Measurements from ENCODE around the gene NAA15. TPM values are rescaled to one million over a fixed set of nuclear protein-coding genes. Genes with fewer than 3 reads are reported as not detected.
"Not testable (repeated sequence)": the region's sequence is repeated elsewhere in the genome, so short reads cannot be mapped to it uniquely, and the experiment has no call there.

NAA15 gene
- total RNA-seq, 4 donors from 2014 or later: 30.0 to 42.3 (median 33.2) TPM

GRCh38 chr4:139458543-139458942 is 157.2 kb downstream of the NAA15 start:
- no peak for DNase-seq (ENCODE audit: low spot score in 2 of 2)
- no peak overlapping the region for H3K27ac ChIP-seq
- no peaks in the 10 kb centered on the region for H3K9me3 ChIP-seq
- H3K4me1 ChIP-seq: peaks cover 0 to 43% (median 15%) of the 10 kb centered on the region in 4 donors
- no peak overlapping the region for H3K4me3 ChIP-seq
- no peaks in the 10 kb centered on the region for H3K27me3 ChIP-seq
- no peak for TF ChIP-seq EP300 (IDR thresholded peaks at IDR 0.05)
- TF ChIP-seq POLR2A (IDR thresholded peaks at IDR 0.05): no peak
- TF ChIP-seq, protein P1, sequence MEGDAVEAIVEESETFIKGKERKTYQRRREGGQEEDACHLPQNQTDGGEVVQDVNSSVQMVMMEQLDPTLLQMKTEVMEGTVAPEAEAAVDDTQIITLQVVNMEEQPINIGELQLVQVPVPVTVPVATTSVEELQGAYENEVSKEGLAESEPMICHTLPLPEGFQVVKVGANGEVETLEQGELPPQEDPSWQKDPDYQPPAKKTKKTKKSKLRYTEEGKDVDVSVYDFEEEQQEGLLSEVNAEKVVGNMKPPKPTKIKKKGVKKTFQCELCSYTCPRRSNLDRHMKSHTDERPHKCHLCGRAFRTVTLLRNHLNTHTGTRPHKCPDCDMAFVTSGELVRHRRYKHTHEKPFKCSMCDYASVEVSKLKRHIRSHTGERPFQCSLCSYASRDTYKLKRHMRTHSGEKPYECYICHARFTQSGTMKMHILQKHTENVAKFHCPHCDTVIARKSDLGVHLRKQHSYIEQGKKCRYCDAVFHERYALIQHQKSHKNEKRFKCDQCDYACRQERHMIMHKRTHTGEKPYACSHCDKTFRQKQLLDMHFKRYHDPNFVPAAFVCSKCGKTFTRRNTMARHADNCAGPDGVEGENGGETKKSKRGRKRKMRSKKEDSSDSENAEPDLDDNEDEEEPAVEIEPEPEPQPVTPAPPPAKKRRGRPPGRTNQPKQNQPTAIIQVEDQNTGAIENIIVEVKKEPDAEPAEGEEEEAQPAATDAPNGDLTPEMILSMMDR (IDR thresholded peaks at IDR 0.05): no peak
- 88 to 95% methylated on average over 1 of the region's 1 CpG for WGBS, 2 donors
- H3K36me3 ChIP-seq: no peaks in the 10 kb centered on the region

DNA sequence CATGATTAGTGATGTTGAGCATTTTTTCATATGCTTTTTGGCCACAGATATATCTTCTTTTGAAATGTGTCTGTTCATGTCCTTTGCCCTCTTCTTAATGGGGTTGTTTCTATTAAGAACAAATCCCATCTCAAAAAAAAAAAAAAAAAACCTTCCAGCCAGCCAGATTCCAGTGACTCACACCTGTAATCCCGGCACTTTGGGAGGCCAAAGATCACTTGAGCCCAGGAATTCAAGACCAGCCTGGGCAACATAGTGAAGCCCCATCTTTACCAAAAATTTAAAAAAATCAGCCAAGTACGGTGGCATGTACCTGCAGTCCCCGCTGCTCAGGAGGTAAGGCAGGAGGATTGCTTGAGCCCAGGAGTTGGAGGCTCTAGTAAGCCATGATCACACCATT is 157.7 kb downstream of the NAA15 start:
- DNase-seq (ENCODE audit: low spot score in 2 of 2): no peak
- Histone ChIP-seq H3K4me1 (peaks cover 0 to 43% (median 15%) of the 10 kb centered on the region in 4 donors), H3K27ac (no peak overlapping the region), H3K4me3 (no peak overlapping the region), H3K27me3 (no peaks in the 10 kb centered on the region), H3K9me3 (no peaks in the 10 kb centered on the region), H3K36me3 (no peaks in the 10 kb centered on the region)
- no peak for TF ChIP-seq EP300 (IDR thresholded peaks at IDR 0.05)
- TF ChIP-seq, protein P1 (IDR thresholded peaks at IDR 0.05): no peak
- no peak for TF ChIP-seq POLR2A (IDR thresholded peaks at IDR 0.05)
- WGBS, 2 donors: 91 to 93% methylated on average over 3 of the region's 3 CpGs

GRCh38 chr4:139460565-139460964 is 159.3 kb downstream of the NAA15 start:
- H3K9me3 ChIP-seq: no peaks in the 10 kb centered on the region
- DNase-seq (ENCODE audit: low spot score in 2 of 2): no peak
- no peaks in the 10 kb centered on the region for H3K27me3 ChIP-seq
- H3K27ac ChIP-seq: no peak overlapping the region
- H3K36me3 ChIP-seq: no peaks in the 10 kb centered on the region
- H3K4me1 ChIP-seq: peaks cover 0 to 33% (median 13%) of the 10 kb centered on the region in 4 donors
- no peak for TF ChIP-seq EP300 (IDR thresholded peaks at IDR 0.05)
- TF ChIP-seq POLR2A (IDR thresholded peaks at IDR 0.05): no peak
- TF ChIP-seq, protein P1 (IDR thresholded peaks at IDR 0.05): no peak
- no peak overlapping the region for H3K4me3 ChIP-seq
- 89 to 93% methylated on average over 3 of the region's 3 CpGs for WGBS, 2 donors

DNA sequence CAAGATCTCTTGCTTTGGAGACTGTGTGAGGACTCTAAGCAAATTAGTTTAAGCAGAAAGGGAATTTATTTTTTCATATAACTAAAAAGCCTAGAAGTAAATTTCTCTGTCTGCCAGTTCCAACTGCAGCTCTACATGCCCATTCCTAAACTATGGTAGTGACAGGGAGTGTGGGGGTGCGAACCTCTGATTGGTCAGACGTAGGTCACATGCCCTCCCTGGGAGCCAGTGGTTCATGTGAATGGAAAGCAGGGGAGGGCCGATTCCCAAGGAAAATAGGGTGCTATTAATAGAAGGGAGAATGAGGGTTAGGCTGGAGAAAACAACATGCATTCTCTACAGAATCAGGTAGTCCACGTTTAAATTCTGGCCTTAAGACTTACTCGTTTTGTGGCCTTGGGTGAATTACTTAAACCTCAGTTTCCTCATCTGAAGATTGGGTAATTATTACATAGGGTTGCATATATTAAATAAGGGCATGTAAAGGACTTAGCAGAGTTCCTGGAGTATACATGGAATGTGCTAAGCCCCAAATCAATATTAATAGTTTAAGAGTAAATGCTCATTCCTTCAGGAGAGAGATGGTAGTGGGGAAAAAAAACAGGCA is 159.8 kb downstream of the NAA15 start:
- Histone ChIP-seq H3K27ac (no peak overlapping the region), H3K27me3 (no peaks in the 10 kb centered on the region), H3K36me3 (no peaks in the 10 kb centered on the region), H3K9me3 (no peaks in the 10 kb centered on the region), H3K4me3 (no peak overlapping the region), H3K4me1 (peaks cover 0 to 27% (median 11%) of the 10 kb centered on the region in 4 donors)
- no peak for DNase-seq (ENCODE audit: low spot score in 2 of 2)
- 78 to 80% methylated on average over 5 of the region's 5 CpGs for WGBS, 2 donors
- no peak for TF ChIP-seq POLR2A (IDR thresholded peaks at IDR 0.05)
- TF ChIP-seq, protein P1 (IDR thresholded peaks at IDR 0.05): no peak
- TF ChIP-seq EP300 (IDR thresholded peaks at IDR 0.05): no peak

DNA sequence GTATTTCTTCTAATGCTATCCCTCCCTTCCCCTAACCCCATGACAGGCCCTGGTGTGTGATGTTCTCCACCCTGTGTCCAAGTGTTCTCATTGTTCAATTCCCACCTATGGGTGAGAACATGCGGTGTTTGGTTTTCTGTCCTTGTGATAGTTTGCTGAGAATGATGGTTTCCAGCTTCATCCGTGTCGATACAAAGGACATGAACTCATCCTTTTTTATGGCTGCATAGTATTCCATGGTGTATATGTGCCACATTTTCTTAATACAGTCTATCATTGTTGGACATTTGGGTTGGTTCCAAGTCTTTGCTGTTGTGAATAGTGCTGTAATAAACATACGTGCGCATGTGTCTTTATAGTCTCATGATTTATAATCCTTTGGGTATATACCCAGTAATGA is 163.2 kb downstream of the NAA15 start:
- H3K36me3 ChIP-seq; H3K4me3 ChIP-seq; H3K27me3 ChIP-seq; H3K4me1 ChIP-seq; H3K27ac ChIP-seq; DNase-seq (ENCODE audit: low spot score in 2 of 2): not testable (repeated sequence)
- 95 to 96% methylated on average over 5 of the region's 5 CpGs for WGBS, 2 donors
- peaks cover 0 to 17% (median 6%) of the 10 kb centered on the region in 4 donors for H3K9me3 ChIP-seq

Measured in tibial nerve (tissue), 4 donors.